Calu3 (cell line): ENCODE results near the gene FAM107B. TPM values are rescaled to one million over a fixed set of nuclear protein-coding genes. Genes with fewer than 3 reads are reported as not detected.

Source experiments
- BruUV-seq: library from RNA; stranded (reverse); fragments of 400-500 nt; replicated peaks from 2 replicates; lab custom pipeline; 2021; lab: Mats Ljungman, UMichigan
- CTCF ChIA-PET: fragments of 300-600 bp; sonication (Branson Sonifier 250); formaldehyde crosslinking; loops from one replicate; lab custom pipeline; 2022; ENCODE audit warnings: antibody characterized with exemption; lab: Charles Lee
- DNase-seq: peaks from one replicate; pipeline ENCODE4 v3.0.0; 2022
- H3K27ac Mint-ChIP-seq: one replicate; pipeline ENCODE4 v1.8.0; 2022; ENCODE audit warnings: mixed read lengths; ENCODE audit not compliant: unreplicated experiment
- H3K27me3 Mint-ChIP-seq: one replicate; pipeline ENCODE4 v1.8.0; 2022; ENCODE audit warnings: mixed read lengths; ENCODE audit not compliant: unreplicated experiment
- H3K36me3 Mint-ChIP-seq: one replicate; pipeline ENCODE4 v1.8.0; 2022; ENCODE audit warnings: mild to moderate bottlenecking, moderate library complexity, mixed read lengths; ENCODE audit not compliant: insufficient read depth, unreplicated experiment
- H3K4me1 Mint-ChIP-seq: one replicate; pipeline ENCODE4 v1.8.0; 2022; ENCODE audit warnings: mild to moderate bottlenecking, low read depth, mixed read lengths; ENCODE audit not compliant: unreplicated experiment
- H3K4me3 Mint-ChIP-seq: one replicate; pipeline ENCODE4 v1.8.0; 2022; ENCODE audit warnings: mild to moderate bottlenecking, low read depth, moderate library complexity, mixed read lengths; ENCODE audit not compliant: unreplicated experiment
- H3K9me3 Mint-ChIP-seq: one replicate; pipeline ENCODE4 v1.8.0; 2022; ENCODE audit warnings: low read depth, mixed read lengths; ENCODE audit not compliant: unreplicated experiment
- CTCF ChIP-seq: fragments of 200-600 bp; IDR thresholded peaks from one replicate; pipeline ENCODE4 v1.8.0; 2022; ENCODE audit warnings: antibody characterized with exemption; ENCODE audit not compliant: unreplicated experiment
- intact Hi-C: fragments of 100-400 bp; cut with micrococcal nuclease; formaldehyde crosslinking; loops from one replicate; pipeline ENCODE4 v1.10.0; 2022; ENCODE audit not compliant: unreplicated experiment
- total RNA-seq: library from RNA; stranded (reverse); gene quantifications from 2 replicates; pipeline ENCODE4 v1.2.3, GENCODE V29; 2022

The FAM107B gene
- total RNA-seq, 1 experiment from 2014 or later = 168 TPM

GRCh38 chr10:14617852-14618251 lies 156.8 kb downstream of the FAM107B start:
- Mint-ChIP-seq H3K36me3 (no peaks in the 10 kb centered on the region), H3K27ac (no peak overlapping the region), H3K4me3 (no peak overlapping the region), H3K4me1 (peaks cover 18% of the 10 kb centered on the region), H3K9me3 (no peaks in the 10 kb centered on the region), H3K27me3 (no peaks in the 10 kb centered on the region)
- no peak for TF ChIP-seq CTCF
- intact Hi-C loops = no loop called here
- no TSS peak for BruUV-seq
- no peak for DNase-seq
- CTCF ChIA-PET = no interaction called here

DNA sequence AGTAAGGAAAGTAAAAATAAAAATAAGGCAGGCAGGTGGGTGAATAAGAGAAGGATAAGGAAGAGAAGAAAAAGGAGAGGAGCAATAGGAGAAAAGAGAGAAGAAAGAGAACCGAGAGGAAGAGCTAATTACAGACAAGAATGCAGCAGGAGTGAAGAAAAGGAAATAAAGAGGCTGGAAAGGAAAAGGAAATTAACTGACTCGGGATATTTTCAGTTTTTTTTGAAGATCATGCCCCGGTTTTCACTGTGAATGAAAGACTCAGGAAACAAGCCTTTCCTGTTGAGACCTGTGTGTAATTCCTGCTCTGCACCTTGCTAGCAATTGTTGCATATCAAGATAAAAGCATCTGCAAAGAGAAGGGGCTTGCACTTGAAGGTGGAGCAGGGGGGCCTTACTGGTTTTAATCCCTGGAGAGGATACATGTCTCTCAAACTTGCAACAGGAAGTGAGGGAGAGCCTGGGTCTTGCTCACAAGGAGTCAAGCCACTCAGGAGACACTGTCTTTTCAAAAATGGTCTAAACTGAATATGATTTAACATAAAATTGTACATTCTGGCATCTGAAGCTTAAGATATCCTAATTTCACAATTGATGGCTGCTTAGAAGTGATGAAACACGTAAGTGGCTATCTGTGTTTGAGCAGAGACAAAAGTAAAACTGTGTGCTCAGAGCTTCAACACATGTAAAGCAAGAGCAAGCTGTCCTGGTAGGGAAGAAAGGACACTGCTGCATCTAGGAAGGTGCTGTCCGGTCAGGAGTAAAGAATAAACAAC lies 157.6 kb downstream of the FAM107B start:
- H3K4me1 Mint-ChIP-seq = peaks cover 24% of the 10 kb centered on the region
- CTCF ChIA-PET = no interaction called here
- no peak for DNase-seq
- H3K9me3 Mint-ChIP-seq = no peaks in the 10 kb centered on the region
- BruUV-seq = no TSS peak
- H3K4me3 Mint-ChIP-seq = no peak overlapping the region
- peak overlapping the region; percentile 3 for H3K27ac Mint-ChIP-seq
- H3K27me3 Mint-ChIP-seq = no peaks in the 10 kb centered on the region
- no peak for TF ChIP-seq CTCF
- no peaks in the 10 kb centered on the region for H3K36me3 Mint-ChIP-seq
- intact Hi-C loops = no loop called here

DNA sequence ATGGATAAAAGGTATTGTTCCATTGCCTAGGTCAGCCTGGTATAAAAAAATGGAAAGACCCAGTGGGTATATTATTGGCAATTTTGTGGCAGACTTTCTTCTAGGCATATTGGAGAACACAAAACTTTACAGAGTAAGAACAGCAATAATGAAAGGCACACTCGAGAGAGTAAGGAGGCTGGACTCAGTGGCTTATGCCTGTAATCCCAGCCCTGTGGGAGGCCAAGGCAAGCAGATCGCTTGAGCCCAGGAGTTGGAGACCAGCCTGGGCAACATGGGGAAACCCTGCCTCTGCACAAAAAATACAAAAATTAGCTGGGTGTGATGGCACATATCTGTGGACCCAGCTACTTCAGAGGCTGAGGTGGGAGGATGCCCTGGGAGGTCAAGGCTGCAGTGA lies 158.2 kb downstream of the FAM107B start:
- H3K9me3 Mint-ChIP-seq = no peaks in the 10 kb centered on the region
- no peaks in the 10 kb centered on the region for H3K36me3 Mint-ChIP-seq
- H3K4me1 Mint-ChIP-seq = peaks cover 27% of the 10 kb centered on the region
- CTCF ChIA-PET = no interaction called here
- peak overlapping the region; percentile 3 for H3K27ac Mint-ChIP-seq
- intact Hi-C loops = no loop called here
- H3K27me3 Mint-ChIP-seq = no peaks in the 10 kb centered on the region
- no TSS peak for BruUV-seq
- DNase-seq = no peak
- TF ChIP-seq CTCF = no peak
- H3K4me3 Mint-ChIP-seq = no peak overlapping the region

DNA sequence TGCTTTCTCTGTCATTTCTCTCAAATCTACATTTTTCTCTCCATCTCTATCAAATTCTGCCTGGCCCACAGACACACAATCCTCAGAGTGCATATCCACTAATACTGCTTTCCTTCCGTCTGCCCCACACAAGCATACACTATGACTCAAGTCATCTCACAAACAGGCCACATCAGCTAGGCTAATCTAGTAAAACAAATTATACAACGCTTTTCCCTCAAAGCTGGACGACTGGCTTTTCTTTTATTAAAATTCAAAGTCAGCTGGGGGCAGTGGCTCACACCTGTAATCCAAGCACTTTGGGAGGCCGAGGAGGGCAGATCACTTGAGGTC lies 161.1 kb downstream of the FAM107B start:
- CTCF ChIA-PET = no interaction called here
- Mint-ChIP-seq H3K4me3 (no peak overlapping the region), H3K36me3 (no peaks in the 10 kb centered on the region), H3K9me3 (no peaks in the 10 kb centered on the region), H3K27ac (peak overlapping the region; percentile 7), H3K4me1 (peaks cover 36% of the 10 kb centered on the region), H3K27me3 (no peaks in the 10 kb centered on the region)
- intact Hi-C loops = no loop called here
- no peak for DNase-seq
- TF ChIP-seq CTCF = no peak
- BruUV-seq = no TSS peak
